ENCODE measurements around the gene LIPF.

DNA sequence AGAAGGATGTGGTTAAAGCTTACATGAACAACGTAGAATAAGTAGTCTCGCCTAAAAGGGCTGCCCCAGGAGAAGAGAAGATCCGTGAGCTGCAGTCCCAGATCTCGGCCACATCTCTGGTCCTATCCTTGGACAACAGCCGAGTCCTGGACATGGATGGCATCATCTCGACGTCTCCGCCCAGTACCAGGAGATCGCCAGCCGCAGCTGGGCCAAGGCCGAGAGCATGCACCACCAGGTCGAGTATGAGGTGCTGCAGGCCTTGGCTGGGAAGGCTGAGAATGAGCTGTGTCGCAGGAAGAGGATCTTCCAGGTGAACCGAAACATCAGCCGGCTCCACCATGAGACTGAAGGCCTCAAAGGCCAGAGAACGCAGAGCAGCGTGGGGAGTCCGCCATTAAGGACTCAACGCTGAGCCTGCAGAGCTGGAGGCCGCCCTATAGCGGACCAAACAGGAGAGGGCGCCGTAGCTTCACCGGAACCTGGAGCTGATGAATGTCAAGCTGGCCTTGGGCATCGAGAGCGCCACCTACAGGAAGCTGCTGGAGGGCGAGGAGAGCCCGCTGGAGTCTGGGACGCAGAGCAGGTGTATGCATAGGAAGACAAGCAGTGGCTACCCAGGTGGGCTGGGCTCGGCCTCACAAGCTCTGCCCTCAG is 64.0 kb downstream of the LIPF start:
- TF ChIP-seq CTCF (IDR thresholded peaks at IDR 0.05) (no peak), POLR2A (IDR thresholded peaks at IDR 0.05) (no peak)

Data from uterus (tissue), 2 donors.